Colon (tissue), 2 donors: ENCODE results near the gene FAM131B.

Experiments
- FAIRE-seq: peaks from 2 replicates; lab custom pipeline; 2012; peaks lifted over from hg19 to GRCh38; lab: Jason Lieb, UNC
- donor health status: control.
- donor health status: control.

FAM131B gene

GRCh38 chr7:143321242-143321641, 41.3 kb downstream of the FAM131B start:
- no peak for FAIRE-seq

GRCh38 chr7:143320620-143321019, 41.9 kb downstream of the FAM131B start:
- FAIRE-seq, result no peak

GRCh38 chr7:143318661-143319060, 43.9 kb downstream of the FAM131B start:
- FAIRE-seq, result no peak

- FAIRE-seq, result no peak
Observed at GRCh38 chr7:143316492-143316891, 46.0 kb downstream of the FAM131B start.

GRCh38 chr7:143315776-143316175, 46.7 kb downstream of the FAM131B start, which contains the start of gene CLCN1:
Gene CLCN1 (plus strand): TSS chr7:143316111. CDS start chr7:143316213, 102 bp downstream.
- no peak for FAIRE-seq

- FAIRE-seq, result no peak
Observed at GRCh38 chr7:143314127-143314526, 48.4 kb downstream of the FAM131B start.

GRCh38 chr7:143308632-143309031, 53.9 kb downstream of the FAM131B start:
- no peak for FAIRE-seq

GRCh38 chr7:143305423-143306070, 57.0 kb downstream of the FAM131B start:
- no peak for FAIRE-seq

GRCh38 chr7:143304938-143305337, 57.6 kb downstream of the FAM131B start:
- no peak for FAIRE-seq

GRCh38 chr7:143303733-143304132, 58.8 kb downstream of the FAM131B start:
- FAIRE-seq, result no peak
